ENCODE data around the gene SF3B2. TPM values are rescaled to one million over a fixed set of nuclear protein-coding genes. Genes with fewer than 3 reads are reported as not detected.

Gene SF3B2
- total RNA-seq, 4 donors from 2014 or later: 117 to 160 (median 137) TPM

Other genes starting within 250 kb of the SF3B2 start
- gene SNX32, start 218.4 kb upstream of the SF3B2 start, total RNA-seq: under 1 TPM; 0.33 to 0.78 (median 0.41) TPM
- 100 to 1,000 TPM; 610 to 793 (median 738) TPM for gene CFL1, start 194.2 kb upstream of the SF3B2 start, total RNA-seq
- 10 to 100 TPM; 42.2 to 74.2 (median 58.3) TPM for gene MUS81, start 191.9 kb upstream of the SF3B2 start, total RNA-seq
- gene EFEMP2, start 179.6 kb upstream of the SF3B2 start, total RNA-seq: 100 to 1,000 TPM in 1 of 4 donors, 10 to 100 TPM in 3; 71.8 to 111 (median 82.2) TPM
- 1 to 10 TPM in 3 of 4 donors, under 1 TPM in 1; 0.83 to 2.7 (median 1.5) TPM for gene CTSW, start 172.5 kb upstream of the SF3B2 start, total RNA-seq
- gene FIBP, start 163.9 kb upstream of the SF3B2 start, total RNA-seq: 10 to 100 TPM; 33.2 to 74.3 (median 48.6) TPM
- gene CCDC85B, start 161.7 kb upstream of the SF3B2 start, total RNA-seq: 10 to 100 TPM; 63.5 to 99.5 (median 84.6) TPM
- gene FOSL1, start 152.0 kb upstream of the SF3B2 start, total RNA-seq: 10 to 100 TPM in 1 of 4 donors, 1 to 10 TPM in 2, not detected in 1; 3.2 to 47.2 (median 8.7) TPM
- gene C11orf68, start 133.3 kb upstream of the SF3B2 start, total RNA-seq: 10 to 100 TPM; 18.2 to 56.0 (median 28.0) TPM
- 100 to 1,000 TPM in 2 of 4 donors, 10 to 100 TPM in 2; 78.4 to 122 (median 101) TPM for gene DRAP1, start 132.9 kb upstream of the SF3B2 start, total RNA-seq
- not detected for gene TSGA10IP, start 106.9 kb upstream of the SF3B2 start, total RNA-seq
- gene SART1, start 90.6 kb upstream of the SF3B2 start, total RNA-seq: 10 to 100 TPM; 47.8 to 65.0 (median 58.7) TPM
- 10 to 100 TPM; 25.3 to 34.9 (median 28.2) TPM for gene EIF1AD, start 50.2 kb upstream of the SF3B2 start, total RNA-seq
- gene BANF1, start 49.9 kb upstream of the SF3B2 start, total RNA-seq: 10 to 100 TPM; 46.9 to 72.5 (median 57.9) TPM
- not detected for gene CST6, start 40.4 kb upstream of the SF3B2 start, total RNA-seq
- gene CATSPER1, start 25.9 kb upstream of the SF3B2 start, total RNA-seq: under 1 TPM in 1 of 4 donors, not detected in 3; 0.52 TPM
- gene GAL3ST3, start 3.2 kb upstream of the SF3B2 start, total RNA-seq: 1 to 10 TPM in 3 of 4 donors, under 1 TPM in 1; 0.83 to 7.4 (median 3.3) TPM
- gene PACS1, start 17.9 kb downstream of the SF3B2 start, total RNA-seq: 10 to 100 TPM; 37.1 to 97.8 (median 54.3) TPM
- 10 to 100 TPM; 24.7 to 53.5 (median 36.7) TPM for gene KLC2, start 205.3 kb downstream of the SF3B2 start, total RNA-seq
- 100 to 1,000 TPM in 3 of 4 donors, 10 to 100 TPM in 1; 97.2 to 163 (median 132) TPM for gene RAB1B, start 216.3 kb downstream of the SF3B2 start, total RNA-seq
- under 1 TPM in 1 of 4 donors, not detected in 3; 0.40 TPM for gene CNIH2, start 225.8 kb downstream of the SF3B2 start, total RNA-seq
- 10 to 100 TPM; 57.7 to 92.5 (median 85.4) TPM for gene YIF1A, start 236.8 kb downstream of the SF3B2 start, total RNA-seq
- under 1 TPM; 0.42 to 0.71 (median 0.54) TPM for gene TMEM151A, start 239.5 kb downstream of the SF3B2 start, total RNA-seq

All from esophagus muscularis mucosa (tissue), 4 donors.